Measurements from ENCODE around the gene DHRSX.

Gene DHRSX

DNA sequence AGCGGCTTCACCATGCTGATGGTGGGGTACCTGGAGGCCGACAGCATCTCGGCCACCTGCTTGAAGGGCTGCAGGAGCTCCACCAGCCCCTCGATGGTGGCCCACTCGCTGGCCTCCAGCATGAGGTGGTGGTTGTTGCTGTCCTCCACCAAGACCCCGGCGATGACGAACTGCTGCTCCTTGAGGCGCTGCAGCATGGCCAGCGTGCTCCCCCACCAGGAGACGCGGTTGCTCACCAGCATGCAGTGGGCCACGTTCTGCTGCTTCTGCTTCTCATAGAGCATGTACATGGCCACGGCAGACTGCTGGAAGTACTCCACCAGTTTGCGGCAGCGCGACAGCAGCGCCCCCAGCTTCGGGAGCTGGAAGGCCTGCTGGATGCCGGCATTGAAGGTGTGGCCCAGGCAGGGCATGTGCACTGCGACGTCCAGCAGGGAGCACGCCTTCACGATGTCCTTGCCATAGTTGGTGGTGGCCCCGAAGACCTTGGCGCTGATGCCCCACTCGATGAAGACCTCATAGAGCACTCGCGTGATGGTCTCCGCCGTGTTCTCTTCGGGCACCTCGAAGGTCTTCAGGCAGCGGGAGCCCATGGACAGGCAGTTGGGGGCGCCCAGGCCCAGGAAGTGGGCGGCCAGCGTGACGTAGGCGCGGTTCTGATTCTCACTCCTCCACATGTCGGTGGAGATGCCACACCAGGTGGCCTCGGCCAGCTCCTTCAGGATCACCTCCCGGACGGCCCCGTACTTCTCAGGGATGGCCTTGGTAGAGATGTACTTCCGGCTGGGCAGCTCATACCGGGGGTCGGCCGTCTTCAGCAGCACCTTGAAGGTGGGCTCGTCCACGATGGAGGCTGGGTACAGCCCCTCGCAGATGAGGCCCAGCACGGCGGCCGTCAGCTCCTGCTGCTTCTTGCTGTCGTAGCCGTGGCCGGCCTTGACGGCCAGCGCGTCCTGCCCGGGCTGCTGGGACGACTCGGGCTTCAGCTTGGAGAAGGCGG, 11.0 kb downstream of the DHRSX start:
- Histone ChIP-seq H3K9ac (no peak overlapping the region), H2AFZ (ENCODE audit: low read depth) (no peak overlapping the region), H3K27me3 (ENCODE audit: insufficient read depth, low read depth) (no peaks in the 10 kb centered on the region), H3K27ac (no peak overlapping the region), H4K20me1 (ENCODE audit: insufficient read depth) (no peaks in the 10 kb centered on the region), H3K4me1 (ENCODE audit: low read depth, poor library complexity, severe bottlenecking) (no peaks in the 10 kb centered on the region), H3K79me2 (ENCODE audit: insufficient read depth, low read depth) (no peaks in the 10 kb centered on the region), H3K4me3 (IDR thresholded peaks at IDR 0.05; ENCODE audit: insufficient read depth, low read depth, low read length) (no peak overlapping the region), H3K36me3 (ENCODE audit: insufficient read depth) (no peaks in the 10 kb centered on the region), H3K4me2 (no peak overlapping the region)
- no peak for TF ChIP-seq CTCF (conservative IDR thresholded peaks at IDR 0.05; ENCODE audit: low read depth, low read length)

- Histone ChIP-seq H3K27me3 (ENCODE audit: insufficient read depth, low read depth) (no peaks in the 10 kb centered on the region), H3K4me2 (no peak overlapping the region), H3K36me3 (ENCODE audit: insufficient read depth) (no peaks in the 10 kb centered on the region), H3K4me1 (ENCODE audit: low read depth, poor library complexity, severe bottlenecking) (no peaks in the 10 kb centered on the region), H3K4me3 (IDR thresholded peaks at IDR 0.05; ENCODE audit: insufficient read depth, low read depth, low read length) (no peak overlapping the region), H4K20me1 (ENCODE audit: insufficient read depth) (no peaks in the 10 kb centered on the region), H2AFZ (ENCODE audit: low read depth) (no peak overlapping the region), H3K27ac (no peak overlapping the region), H3K79me2 (ENCODE audit: insufficient read depth, low read depth) (no peaks in the 10 kb centered on the region), H3K9ac (no peak overlapping the region)
- no peak for TF ChIP-seq CTCF (conservative IDR thresholded peaks at IDR 0.05; ENCODE audit: low read depth, low read length)
Measured at GRCh38 chrX:2488621-2489285, 12.0 kb downstream of the DHRSX start.

- Histone ChIP-seq H3K27ac (no peak overlapping the region), H3K79me2 (ENCODE audit: insufficient read depth, low read depth) (no peaks in the 10 kb centered on the region), H4K20me1 (ENCODE audit: insufficient read depth) (no peaks in the 10 kb centered on the region), H3K27me3 (ENCODE audit: insufficient read depth, low read depth) (no peaks in the 10 kb centered on the region), H3K9ac (no peak overlapping the region), H2AFZ (ENCODE audit: low read depth) (no peak overlapping the region), H3K4me2 (no peak overlapping the region), H3K4me3 (IDR thresholded peaks at IDR 0.05; ENCODE audit: insufficient read depth, low read depth, low read length) (no peak overlapping the region), H3K4me1 (ENCODE audit: low read depth, poor library complexity, severe bottlenecking) (no peaks in the 10 kb centered on the region), H3K36me3 (ENCODE audit: insufficient read depth) (no peaks in the 10 kb centered on the region)
- TF ChIP-seq CTCF (conservative IDR thresholded peaks at IDR 0.05; ENCODE audit: low read depth, low read length), result no peak
Measured at GRCh38 chrX:2487366-2487765, 13.4 kb downstream of the DHRSX start.

GRCh38 chrX:2486476-2487133, 14.2 kb downstream of the DHRSX start:
- Histone ChIP-seq H3K4me2 (no peak overlapping the region), H3K9ac (no peak overlapping the region), H3K79me2 (ENCODE audit: insufficient read depth, low read depth) (no peaks in the 10 kb centered on the region), H3K4me1 (ENCODE audit: low read depth, poor library complexity, severe bottlenecking) (no peaks in the 10 kb centered on the region), H3K36me3 (ENCODE audit: insufficient read depth) (no peaks in the 10 kb centered on the region), H3K27me3 (ENCODE audit: insufficient read depth, low read depth) (no peaks in the 10 kb centered on the region), H3K27ac (no peak overlapping the region), H2AFZ (ENCODE audit: low read depth) (no peak overlapping the region), H4K20me1 (ENCODE audit: insufficient read depth) (no peaks in the 10 kb centered on the region), H3K4me3 (IDR thresholded peaks at IDR 0.05; ENCODE audit: insufficient read depth, low read depth, low read length) (no peak overlapping the region)
- TF ChIP-seq CTCF (conservative IDR thresholded peaks at IDR 0.05; ENCODE audit: low read depth, low read length), result no peak
